ENCODE results near the gene ZMIZ1. TPM values are rescaled to one million over a fixed set of nuclear protein-coding genes. Genes with fewer than 3 reads are reported as not detected.

Gene ZMIZ1
- polyA plus RNA-seq, 3 donors: 3.3 to 64.6 (median 8.9) TPM

GRCh38 chr10:79221110-79222051 lies 152.6 kb downstream of the ZMIZ1 start:
- peaks cover 60 to 98% of the 10 kb centered on the region in 2 donors for H3K36me3 ChIP-seq (replicated peaks in 1 of 2; ENCODE audit: control insufficient read depth in 1 of 2, insufficient read depth in 2 of 2, low read length in 2 of 2)
- TF ChIP-seq CTCF (IDR thresholded peaks at IDR 0.05): no peak
- H3K9me3 ChIP-seq (replicated peaks in 1 of 2; ENCODE audit: control insufficient read depth in 1 of 2, insufficient read depth in 1 of 2, low read length in 2 of 2): no peaks in the 10 kb centered on the region
- Mint-ChIP-seq H3K9me3 (no peaks in the 10 kb centered on the region), H3K27me3 (ENCODE audit: low read depth in 3 of 3) (peaks cover 0 to 2% (median 0%) of the 10 kb centered on the region in 3 donors), H3K36me3 (peaks cover 73 to 87% of the 10 kb centered on the region in 2 donors), H3K27ac (peak overlapping the region in 3 of 7 donors; percentile 11 to 46 (median 12)), H3K4me3 (no peak overlapping the region), H3K4me1 (peaks cover 14% of the 10 kb centered on the region)
- H3K79me2 ChIP-seq (ENCODE audit: insufficient read depth, low read length): no peaks in the 10 kb centered on the region
- WGBS (ENCODE audit: insufficient coverage): 91% methylated on average over 38 of the region's 38 CpGs
- H2AFZ ChIP-seq (ENCODE audit: insufficient read depth, low read depth, low read length, poor library complexity, severe bottlenecking): no peak overlapping the region
- peak overlapping the region in 1 of 2 donors; percentile 2 for H3K27ac ChIP-seq (ENCODE audit: low read depth in 1 of 2, low read length in 2 of 2)
- peaks cover 88% of the 10 kb centered on the region for H4K20me1 ChIP-seq (ENCODE audit: insufficient read depth, low read length)
- H3K27me3 ChIP-seq (ENCODE audit: control insufficient read depth in 2 of 2, insufficient read depth in 2 of 2, low read length in 2 of 2): no peaks in the 10 kb centered on the region
- H3K4me3 ChIP-seq (replicated peaks in 1 of 3; ENCODE audit: low read depth in 2 of 3, low read length in 3 of 3): no peak overlapping the region
- DNase-seq: no peak
- intact Hi-C loops (cut with micrococcal nuclease): no loop called here
- H3K4me2 ChIP-seq (replicated peaks; ENCODE audit: extremely low read depth, low read length, poor library complexity, severe bottlenecking): no peak overlapping the region
- peaks cover 0 to 6% of the 10 kb centered on the region in 2 donors for H3K4me1 ChIP-seq (ENCODE audit: control insufficient read depth in 1 of 2, insufficient read depth in 2 of 2, low read length in 2 of 2)
- no peak overlapping the region for H3K9ac ChIP-seq (ENCODE audit: insufficient read depth, low read length, poor library complexity, severe bottlenecking)

DNA sequence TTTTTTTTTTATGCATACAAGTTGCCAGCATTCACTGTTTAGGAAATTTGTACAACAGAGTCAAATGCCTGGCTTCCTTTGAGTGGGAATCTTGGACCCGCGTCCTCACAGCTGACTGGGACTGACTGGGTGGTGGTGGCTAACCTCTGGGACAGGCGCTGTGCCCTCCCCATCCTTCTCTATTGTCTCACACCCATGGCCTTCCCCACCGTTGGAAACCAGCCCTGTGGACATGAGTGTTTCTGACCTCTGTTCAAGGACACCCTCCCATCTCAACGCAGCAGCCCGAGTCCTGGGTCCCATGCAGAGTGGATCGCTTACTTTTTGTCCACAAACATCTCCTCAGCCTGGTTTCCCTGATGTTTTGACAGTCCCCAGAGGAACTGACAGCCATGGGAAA lies 153.4 kb downstream of the ZMIZ1 start:
- H3K27ac Mint-ChIP-seq: peak overlapping the region in 2 of 7 donors; percentile 28 to 37
- H3K4me2 ChIP-seq (replicated peaks; ENCODE audit: extremely low read depth, low read length, poor library complexity, severe bottlenecking): no peak overlapping the region
- no peak overlapping the region for H3K4me3 Mint-ChIP-seq
- H3K36me3 ChIP-seq (replicated peaks in 1 of 2; ENCODE audit: control insufficient read depth in 1 of 2, insufficient read depth in 2 of 2, low read length in 2 of 2): peaks cover 56 to 98% of the 10 kb centered on the region in 2 donors
- no peaks in the 10 kb centered on the region for H3K79me2 ChIP-seq (ENCODE audit: insufficient read depth, low read length)
- WGBS (ENCODE audit: insufficient coverage): 82% methylated on average over 4 of the region's 7 CpGs
- no peak overlapping the region for H3K4me3 ChIP-seq (replicated peaks in 1 of 3; ENCODE audit: low read depth in 2 of 3, low read length in 3 of 3)
- peak overlapping the region in 1 of 2 donors; percentile 2 for H3K27ac ChIP-seq (ENCODE audit: low read depth in 1 of 2, low read length in 2 of 2)
- H3K9ac ChIP-seq (ENCODE audit: insufficient read depth, low read length, poor library complexity, severe bottlenecking): no peak overlapping the region
- no peak for DNase-seq
- H2AFZ ChIP-seq (ENCODE audit: insufficient read depth, low read depth, low read length, poor library complexity, severe bottlenecking): no peak overlapping the region
- peaks cover 95% of the 10 kb centered on the region for H4K20me1 ChIP-seq (ENCODE audit: insufficient read depth, low read length)
- peaks cover 0 to 2% (median 0%) of the 10 kb centered on the region in 3 donors for H3K27me3 Mint-ChIP-seq (ENCODE audit: low read depth in 3 of 3)
- no peaks in the 10 kb centered on the region for H3K9me3 Mint-ChIP-seq
- intact Hi-C loops (cut with micrococcal nuclease): no loop called here
- no peaks in the 10 kb centered on the region for H3K27me3 ChIP-seq (ENCODE audit: control insufficient read depth in 2 of 2, insufficient read depth in 2 of 2, low read length in 2 of 2)
- no peak for TF ChIP-seq CTCF (IDR thresholded peaks at IDR 0.05)
- peaks cover 14% of the 10 kb centered on the region for H3K4me1 Mint-ChIP-seq
- no peaks in the 10 kb centered on the region for H3K9me3 ChIP-seq (replicated peaks in 1 of 2; ENCODE audit: control insufficient read depth in 1 of 2, insufficient read depth in 1 of 2, low read length in 2 of 2)
- peaks cover 72 to 86% of the 10 kb centered on the region in 2 donors for H3K36me3 Mint-ChIP-seq
- H3K4me1 ChIP-seq (ENCODE audit: control insufficient read depth in 1 of 2, insufficient read depth in 2 of 2, low read length in 2 of 2): peaks cover 0 to 6% of the 10 kb centered on the region in 2 donors
